Suppressor macrophage treated with lipopolysaccharide for 4 hours (primary cell): ENCODE measurements around the gene RNGTT.

Experiments used
- DNase-seq: peaks from one replicate; pipeline ENCODE4 v3.0.0-alpha.2; 2020

Gene RNGTT

GRCh38 chr6:88585276-88585692 is 378.1 kb downstream of the RNGTT start:
- no peak for DNase-seq

DNA sequence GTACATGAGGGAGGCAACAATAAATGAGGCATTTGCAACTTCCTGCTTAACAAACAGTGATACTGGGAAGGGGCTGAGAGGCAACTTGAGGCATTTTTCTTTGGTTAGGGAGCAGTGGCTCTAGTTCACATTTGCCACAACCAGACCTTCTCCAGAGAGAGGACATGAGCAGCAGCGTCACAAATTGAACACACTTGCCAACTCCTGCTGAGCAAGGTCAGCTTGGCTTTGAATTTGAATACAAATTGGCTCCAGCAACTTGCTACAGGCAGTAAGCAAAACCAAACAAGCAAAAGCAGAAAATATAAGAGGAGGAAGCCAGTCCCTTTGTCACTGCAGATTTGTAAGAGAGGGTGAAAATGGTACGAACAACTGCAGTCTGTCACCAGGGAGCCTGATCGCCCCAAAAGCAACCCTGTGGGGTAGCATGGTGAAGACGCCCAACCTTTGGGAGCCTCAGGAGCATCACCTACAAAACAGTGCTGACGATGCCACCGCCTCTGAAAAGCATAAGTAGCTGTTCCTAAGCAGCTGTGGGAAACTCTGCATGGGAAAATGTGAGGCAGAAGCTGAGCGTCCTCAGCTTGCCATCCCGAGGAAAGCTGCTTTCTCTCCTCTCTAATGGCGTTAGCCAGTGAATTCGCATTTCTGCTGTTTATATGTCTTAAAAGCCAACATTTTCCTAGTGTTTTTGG is 378.7 kb downstream of the RNGTT start:
- no peak for DNase-seq

DNA sequence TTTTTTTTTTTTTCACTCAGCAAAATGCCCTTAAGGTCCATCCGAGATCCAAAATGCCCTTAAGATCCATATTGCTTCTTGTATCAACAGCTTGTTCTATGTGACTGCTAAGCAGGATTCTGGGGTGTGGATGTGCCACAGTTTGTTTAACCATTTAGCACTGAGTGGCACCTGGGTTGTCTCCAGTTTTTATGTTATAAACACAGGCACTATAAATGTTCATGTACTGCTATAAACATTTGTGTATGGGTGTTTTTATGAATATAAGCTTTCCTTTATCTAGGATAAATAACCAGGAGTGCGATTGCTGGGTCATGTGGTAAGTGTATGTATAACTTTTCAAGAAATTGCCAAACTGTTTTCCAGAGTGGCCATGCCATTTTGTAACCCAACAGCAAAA is 386.0 kb downstream of the RNGTT start:
- DNase-seq: no peak

GRCh38 chr6:88575536-88575935 is 387.9 kb downstream of the RNGTT start:
- no peak for DNase-seq

DNA sequence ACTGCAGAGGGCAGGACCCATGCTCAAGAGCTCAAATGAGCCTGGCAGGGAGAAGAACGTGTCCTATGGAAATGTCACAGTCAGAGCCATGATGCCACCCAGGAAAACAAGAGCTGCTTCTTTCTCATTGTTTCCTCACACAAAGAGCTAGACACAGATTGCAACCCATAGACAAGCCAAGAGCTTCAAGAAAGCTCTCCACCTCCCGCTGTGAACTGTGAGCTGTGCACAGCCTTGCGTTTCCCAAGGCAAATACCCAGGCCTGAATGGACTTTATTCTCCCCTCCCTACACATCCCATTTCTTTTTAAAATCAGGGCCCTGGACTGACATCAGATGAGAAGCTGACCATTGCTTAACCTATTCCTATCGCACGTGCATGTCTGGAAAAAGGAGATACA is 388.8 kb downstream of the RNGTT start:
- no peak for DNase-seq

DNA sequence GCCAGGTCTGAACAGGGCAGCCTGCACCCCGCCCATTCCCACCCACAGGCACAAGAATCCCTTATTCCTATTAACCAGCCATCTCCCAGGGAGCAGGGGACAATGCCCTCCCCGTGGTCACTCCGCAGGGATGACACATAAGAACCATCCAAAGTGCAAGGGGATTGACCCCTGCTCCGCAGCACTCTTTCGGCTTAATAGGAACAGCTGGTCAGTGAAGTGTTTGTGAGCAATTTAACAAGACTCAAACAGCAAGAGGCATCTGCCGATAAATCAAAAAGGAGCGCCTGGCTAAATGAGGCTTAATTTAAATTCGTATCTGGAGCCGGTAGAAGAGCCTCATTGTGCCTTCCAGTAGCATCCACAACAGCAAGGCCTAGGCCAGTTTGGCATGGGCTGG is 389.4 kb downstream of the RNGTT start:
- DNase-seq: no peak

GRCh38 chr6:88573561-88573960 is 389.9 kb downstream of the RNGTT start:
- DNase-seq: no peak

DNA sequence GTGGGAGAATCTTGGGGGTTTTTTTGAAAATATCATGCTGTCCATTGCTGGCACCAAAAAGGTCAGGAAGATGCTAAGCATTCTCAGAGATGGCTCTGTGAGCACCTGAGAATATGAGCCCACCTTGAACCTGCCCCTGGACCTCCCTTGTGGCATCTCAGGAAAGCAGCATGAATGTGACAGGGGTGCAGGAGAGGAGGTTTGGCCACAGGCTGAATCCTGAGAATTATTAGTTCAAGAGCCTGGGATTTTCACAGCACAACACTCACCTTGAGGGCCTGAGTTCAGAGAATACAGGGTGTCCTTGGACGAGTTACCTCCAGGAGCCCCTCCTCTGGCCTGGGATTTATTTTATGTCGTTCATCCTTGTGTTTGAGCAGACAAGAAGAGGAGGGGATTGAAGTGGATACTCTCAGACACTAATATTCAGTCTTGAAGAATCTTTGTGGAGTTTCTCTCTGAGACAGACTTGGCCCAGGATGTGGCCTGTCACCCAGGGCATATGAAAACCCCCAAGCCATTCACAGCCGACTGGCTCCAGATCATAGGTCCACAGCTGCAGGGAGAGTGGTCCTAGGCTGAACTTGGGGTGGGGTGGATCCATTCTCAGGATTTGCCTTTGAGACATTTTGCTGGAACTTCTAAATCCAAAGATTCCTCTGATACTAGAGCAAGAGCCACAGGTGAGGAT is 390.8 kb downstream of the RNGTT start:
- no peak for DNase-seq

DNA sequence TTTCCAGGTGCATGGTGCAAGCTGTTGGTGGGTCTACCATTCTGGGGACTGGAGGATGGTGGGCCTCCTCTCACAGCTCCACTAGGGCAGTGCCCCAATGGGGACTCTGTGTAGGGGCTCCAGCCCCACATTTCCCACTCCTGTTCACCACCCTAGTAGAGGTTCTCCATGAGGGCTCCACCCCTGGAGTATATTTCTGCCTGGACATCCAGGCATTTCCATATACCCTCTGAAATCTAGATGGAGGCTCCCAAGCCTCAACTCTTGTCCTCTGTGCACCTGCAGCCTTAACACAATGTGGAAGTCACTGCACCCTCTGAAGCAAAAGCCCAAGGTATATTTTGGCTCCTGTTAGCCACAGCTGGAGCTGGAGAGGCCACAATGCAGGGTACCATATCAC is 393.5 kb downstream of the RNGTT start:
- no peak for DNase-seq

DNA sequence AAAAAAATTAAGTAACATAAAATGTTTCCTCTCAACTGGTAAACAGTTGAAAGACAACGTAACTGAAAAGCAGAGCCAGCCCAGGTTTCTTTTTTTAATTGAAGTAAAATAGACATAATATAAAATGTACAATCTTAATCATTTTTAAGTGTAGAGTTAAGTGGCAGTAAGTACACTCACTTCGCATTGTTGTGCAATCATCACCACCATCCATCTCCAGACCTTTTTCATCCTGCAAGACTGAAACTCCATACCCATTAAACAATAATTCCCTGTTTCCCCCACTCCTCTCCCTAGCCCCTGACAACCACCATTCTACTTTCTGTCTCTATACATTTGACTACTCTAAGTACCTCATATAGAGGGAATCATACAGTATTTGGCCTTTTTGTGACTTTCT is 395.7 kb downstream of the RNGTT start:
- DNase-seq: no peak

- DNase-seq: no peak
These were observed 396.5 kb downstream of the RNGTT start for GRCh38 chr6:88566746-88567534.

DNA sequence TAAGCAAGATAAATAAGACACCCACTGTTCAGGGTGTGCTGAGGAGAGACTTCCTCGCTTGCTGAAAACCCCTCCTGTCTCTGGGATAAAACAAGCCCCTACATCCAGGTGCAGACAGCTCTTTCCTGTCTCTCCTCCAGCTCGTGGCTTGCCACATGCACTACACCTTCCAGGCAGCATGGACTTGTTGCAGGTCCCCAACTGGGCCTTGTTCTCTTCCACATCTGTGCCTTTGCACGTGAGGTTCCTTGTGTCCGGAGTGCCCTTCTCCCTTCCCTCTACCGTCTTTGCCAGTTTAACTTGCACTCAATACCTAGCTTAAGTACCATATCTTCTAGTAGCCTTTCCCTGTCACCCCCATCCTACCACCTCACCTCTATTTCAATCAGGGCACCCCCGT is 397.6 kb downstream of the RNGTT start:
- DNase-seq: no peak

DNA sequence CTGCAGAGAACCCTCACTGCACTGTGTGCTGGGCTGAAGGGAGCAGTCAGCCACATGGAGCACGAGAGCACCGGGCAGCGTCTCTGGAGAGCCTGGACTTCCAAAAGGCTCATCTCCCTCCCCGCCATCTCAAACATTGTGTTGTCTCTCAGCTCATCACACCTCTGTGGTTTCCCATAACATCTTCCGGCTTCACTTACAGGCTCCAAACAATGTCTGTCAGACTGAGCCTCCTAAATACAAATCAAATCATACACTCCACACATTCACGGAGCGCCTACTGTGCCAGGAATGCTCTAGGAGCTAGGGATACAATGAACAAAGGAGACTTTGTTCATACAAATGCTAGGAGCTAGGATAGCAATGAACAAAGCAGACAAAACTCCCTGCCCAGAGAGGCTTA is 398.0 kb downstream of the RNGTT start:
- no peak for DNase-seq

DNA sequence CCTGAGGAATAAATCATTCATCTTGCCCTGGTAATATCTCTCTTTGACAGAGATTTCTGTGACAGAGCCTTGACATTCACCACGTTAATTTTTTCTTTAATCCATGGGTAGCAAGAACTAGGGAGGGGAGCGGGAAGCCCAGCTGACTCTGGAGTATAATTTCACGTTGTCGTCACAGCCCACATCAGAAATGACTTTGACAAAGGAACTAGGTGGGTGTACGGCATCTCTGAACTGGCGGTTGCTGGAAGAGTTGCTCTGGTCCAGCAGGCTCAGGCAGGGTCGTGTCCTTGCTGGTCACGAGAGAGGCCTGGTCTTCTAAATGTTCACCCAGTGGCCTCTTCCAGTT is 400.2 kb downstream of the RNGTT start:
- no peak for DNase-seq

GRCh38 chr6:88562353-88563276 is 400.8 kb downstream of the RNGTT start:
- DNase-seq: no peak

GRCh38 chr6:88561954-88562315 is 401.5 kb downstream of the RNGTT start:
- no peak for DNase-seq

DNA sequence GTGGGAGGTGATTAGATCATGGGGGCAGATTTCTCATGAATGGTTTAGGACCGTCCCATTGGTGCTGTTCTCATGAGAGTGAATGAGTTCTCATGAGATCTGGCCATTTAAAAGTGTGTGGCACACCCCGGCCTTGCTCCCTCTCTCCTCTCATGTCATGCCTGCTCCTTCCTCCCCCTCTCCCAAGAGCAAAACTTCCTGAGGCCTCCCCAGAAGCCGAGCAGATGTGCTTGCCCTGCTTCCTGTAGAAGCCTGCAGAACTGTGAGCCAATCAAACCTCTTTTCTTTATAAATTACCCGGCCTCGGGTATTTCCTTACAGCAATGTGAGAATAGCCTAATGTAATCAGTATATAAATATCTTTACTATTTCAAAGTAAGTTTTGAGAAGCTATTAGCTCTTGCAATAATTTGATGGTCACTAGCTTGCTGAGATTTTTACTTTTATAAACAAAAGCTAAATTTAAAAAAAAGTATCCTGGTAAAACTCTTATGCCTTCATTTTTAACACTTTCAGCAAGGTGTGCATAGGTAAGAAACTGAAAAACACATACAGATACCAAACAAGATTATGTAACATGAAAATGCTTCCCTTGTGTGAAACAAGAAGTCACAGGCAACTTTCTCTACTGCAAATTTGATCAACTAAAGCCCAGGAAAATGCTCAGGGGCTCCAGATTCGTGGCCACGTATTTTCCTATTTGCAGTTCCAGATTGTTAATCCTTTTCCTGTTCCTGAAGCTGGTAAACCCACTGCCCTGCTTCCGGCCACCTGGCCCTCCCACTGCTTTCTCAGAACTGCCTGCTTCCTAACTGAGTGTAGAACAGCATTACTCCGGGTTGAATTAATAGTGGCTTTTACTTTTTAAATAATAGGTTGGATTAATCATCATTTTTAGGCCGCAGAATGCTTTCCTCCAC is 402.1 kb downstream of the RNGTT start:
- no peak for DNase-seq
